GM12873 (cell line): ENCODE results near the gene HHEX.

Source experiments
- TF ChIP-seq, protein P1 (sequence below): IDR thresholded peaks from 2 replicates; pipeline ENCODE4 v1.5.1; 2012; ENCODE audit warnings: low read depth, mild to moderate bottlenecking, moderate library complexity, low read length, control low read depth; ENCODE audit not compliant: insufficient read depth; ENCODE audit errors: missing control alignments

The HHEX gene

DNA sequence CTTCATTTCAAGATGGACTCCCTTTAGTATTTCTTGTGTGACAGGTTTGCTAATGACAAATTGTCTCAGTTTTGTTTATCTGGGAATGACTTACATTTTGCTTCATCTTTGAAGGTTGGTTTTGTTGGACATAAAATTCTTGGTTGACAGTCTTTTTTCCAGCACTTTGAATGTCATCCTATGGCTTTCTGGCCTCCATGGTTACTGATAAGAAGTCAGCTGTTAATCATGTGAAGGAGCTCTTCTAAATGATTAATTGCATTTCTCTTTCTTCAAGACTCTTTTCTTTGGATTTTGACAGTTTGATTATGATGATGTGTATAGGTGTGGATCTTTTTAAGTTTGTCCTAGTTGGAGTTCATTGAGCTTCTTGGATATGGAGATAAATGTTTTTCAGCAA lies 26.9 kb upstream of the HHEX start:
- TF ChIP-seq, protein P1, sequence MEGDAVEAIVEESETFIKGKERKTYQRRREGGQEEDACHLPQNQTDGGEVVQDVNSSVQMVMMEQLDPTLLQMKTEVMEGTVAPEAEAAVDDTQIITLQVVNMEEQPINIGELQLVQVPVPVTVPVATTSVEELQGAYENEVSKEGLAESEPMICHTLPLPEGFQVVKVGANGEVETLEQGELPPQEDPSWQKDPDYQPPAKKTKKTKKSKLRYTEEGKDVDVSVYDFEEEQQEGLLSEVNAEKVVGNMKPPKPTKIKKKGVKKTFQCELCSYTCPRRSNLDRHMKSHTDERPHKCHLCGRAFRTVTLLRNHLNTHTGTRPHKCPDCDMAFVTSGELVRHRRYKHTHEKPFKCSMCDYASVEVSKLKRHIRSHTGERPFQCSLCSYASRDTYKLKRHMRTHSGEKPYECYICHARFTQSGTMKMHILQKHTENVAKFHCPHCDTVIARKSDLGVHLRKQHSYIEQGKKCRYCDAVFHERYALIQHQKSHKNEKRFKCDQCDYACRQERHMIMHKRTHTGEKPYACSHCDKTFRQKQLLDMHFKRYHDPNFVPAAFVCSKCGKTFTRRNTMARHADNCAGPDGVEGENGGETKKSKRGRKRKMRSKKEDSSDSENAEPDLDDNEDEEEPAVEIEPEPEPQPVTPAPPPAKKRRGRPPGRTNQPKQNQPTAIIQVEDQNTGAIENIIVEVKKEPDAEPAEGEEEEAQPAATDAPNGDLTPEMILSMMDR: no peak

DNA sequence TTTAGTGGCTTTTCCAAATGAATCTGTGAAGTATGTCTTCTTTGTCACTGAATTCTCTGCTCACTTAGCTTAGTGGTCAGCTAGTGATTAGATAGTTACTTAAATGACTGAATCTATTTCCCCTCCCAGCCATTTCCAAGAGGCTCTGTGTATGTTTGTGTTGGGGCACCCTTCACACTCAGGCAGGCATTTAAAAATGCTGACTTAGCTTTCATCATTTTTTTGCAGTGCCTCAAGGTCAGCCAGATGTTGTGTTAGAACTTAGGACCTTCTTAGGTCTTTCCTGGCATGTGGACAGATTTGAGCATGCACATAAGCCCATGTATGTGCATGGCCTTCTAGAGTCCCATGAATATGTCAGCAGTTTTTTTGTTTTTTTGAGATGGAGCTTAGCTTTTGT lies 25.4 kb upstream of the HHEX start:
- TF ChIP-seq, protein P1: no peak

DNA sequence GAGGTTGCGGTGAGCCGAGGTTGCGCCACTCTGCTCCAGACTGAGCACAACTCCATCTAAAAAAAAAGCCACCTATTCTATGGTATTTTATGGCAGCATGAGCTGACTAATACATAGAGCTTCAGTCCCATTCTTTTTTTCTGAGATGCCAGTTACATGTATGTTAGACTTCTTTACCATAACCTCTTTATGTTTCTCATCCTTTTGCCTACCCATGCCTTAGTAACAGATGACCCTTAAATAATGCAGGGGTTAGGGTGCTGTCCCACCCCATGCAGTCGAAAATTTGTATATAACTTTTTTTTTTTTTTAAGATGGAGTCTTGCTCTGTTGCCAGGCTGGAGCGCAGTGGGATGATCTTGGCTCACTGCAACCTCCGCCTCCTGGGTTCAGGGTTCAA lies 22.7 kb upstream of the HHEX start:
- TF ChIP-seq, protein P1: no peak

DNA sequence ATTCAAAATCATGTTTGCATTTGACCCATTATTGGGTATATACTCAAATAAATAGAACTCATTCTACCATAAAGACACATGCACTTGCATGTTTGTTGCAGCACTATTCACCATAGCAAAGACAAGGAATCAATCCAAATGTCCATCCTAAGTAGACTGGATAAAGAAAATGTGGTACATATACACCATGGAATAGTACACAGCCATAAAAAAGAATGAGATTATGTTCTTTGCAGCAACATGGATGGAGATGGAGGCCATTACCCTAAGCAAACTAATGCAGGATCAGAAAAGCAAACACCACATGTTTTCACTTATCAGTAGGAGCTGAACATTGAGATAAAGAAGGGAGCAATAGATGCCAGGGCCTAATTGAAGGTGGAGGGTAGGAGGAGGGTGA lies 12.0 kb upstream of the HHEX start:
- TF ChIP-seq, protein P1: no peak

DNA sequence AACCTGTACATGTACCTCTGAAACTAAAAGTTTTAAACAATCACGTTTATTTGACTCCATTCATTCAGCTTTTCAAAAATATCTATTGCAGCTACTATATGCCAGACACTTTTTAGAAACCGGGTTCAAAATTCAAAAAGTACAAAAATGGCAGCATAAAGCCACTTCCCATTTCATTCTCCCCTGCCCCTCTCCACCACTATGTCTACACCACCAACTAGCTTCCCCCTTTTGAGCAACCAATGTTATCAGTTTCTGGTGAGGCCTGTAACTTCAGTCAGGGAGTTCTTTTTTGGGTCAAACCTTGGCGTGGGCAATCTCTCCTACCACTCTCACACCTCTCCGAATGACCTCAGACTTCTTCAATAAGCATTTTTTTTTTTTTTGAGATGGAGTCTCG lies 11.5 kb upstream of the HHEX start:
- TF ChIP-seq, protein P1: no peak

DNA sequence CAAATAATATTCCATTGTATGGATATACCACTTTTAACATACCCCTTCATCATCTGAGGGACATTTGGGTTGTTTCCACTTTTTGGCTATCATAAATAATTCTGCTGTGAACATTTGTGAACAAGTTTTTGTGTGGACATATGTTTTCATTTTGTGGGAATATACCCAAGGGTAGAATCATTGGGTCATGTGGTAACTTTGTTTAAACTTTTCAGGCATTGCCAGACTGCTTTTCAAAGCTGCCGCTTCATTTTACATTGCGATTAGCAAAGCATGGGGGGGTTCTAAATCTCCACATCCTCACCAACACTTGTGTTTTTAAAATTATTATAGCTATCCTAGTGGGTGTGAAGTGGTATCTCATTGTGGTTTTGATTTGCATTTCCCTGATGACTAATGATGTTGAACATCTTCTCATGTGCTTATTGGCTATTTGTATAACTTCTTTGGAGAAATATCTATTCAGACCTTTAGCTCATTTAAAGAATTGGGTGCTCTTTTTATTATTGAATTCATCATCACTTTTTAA lies 8.4 kb upstream of the HHEX start:
- TF ChIP-seq, protein P1: no peak

DNA sequence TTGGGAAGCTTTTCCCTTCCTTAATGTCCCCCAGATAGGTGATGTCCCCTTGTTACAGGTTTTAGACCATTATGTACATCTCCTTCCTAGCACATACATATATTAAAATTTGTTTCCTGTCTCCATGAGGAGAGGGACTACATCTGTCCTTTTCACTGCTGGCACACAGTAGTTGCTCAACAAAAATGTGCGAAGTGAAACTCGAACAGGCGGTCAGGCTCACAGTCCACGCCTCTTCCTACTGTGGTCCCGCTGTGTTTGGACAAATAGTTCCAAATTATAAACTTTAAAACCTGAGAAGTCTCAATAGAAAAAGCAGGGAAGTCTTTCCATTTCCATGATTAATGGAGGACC lies 1.2 kb upstream of the HHEX start:
- TF ChIP-seq, protein P1: no peak
